G401 (cell line): ENCODE results near the gene INAVA. TPM values are rescaled to one million over a fixed set of nuclear protein-coding genes. Genes with fewer than 3 reads are reported as not detected.
"Not testable (repeated sequence)": the region's sequence is repeated elsewhere in the genome, so short reads cannot be mapped to it uniquely, and the experiment has no call there.

Source experiments
- DNase-seq: peaks from one replicate; pipeline ENCODE4 v3.0.0-alpha.2; 2015; ENCODE audit warnings: low spot score
- in situ Hi-C: cut with HindIII; loops from 2 replicates; pipeline ENCODE4 v1.10.0; 2016; ENCODE audit warnings: low sequenced_read_pairs, mixed read lengths
- total RNA-seq: library from RNA; depleted of rRNA; stranded (reverse); fragments of >200 nt; shearing (Covaris generic); gene quantifications from 2 replicates; pipeline ENCODE4 v1.2.3, GENCODE V29; 2014; rRNA removed

Gene INAVA
- total RNA-seq, 1 experiment from 2014 or later = 54.7 TPM

GRCh38 chr1:200949626-200950025, 54.9 kb downstream of the INAVA start:
- in situ Hi-C loops = no loop called here

DNA sequence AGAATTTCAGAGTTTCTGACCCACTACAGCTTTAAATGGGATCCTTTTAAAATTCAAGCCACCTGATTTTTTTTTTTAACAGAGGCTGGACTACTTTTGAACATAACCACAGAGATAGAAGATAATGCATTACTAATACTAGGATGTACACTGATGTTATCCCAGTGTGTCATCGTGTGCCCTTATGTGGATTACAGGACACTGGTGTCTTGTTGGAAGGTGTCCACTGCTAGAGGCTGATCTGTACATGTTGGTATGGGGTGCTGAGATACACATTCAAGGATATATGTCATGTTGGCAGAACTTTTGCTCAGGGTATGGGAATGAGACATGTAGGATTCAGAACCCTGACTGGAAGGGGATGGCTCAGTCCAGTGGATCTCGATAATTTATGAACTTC, 56.3 kb downstream of the INAVA start:
- DNase-seq = no peak
- in situ Hi-C loops = no loop called here

More at GRCh38 chr1:200949626-200950025, 54.9 kb downstream of the INAVA start:
- no peak for DNase-seq

GRCh38 chr1:200954434-200954833, 59.7 kb downstream of the INAVA start:
- in situ Hi-C loops = no loop called here
- DNase-seq = no peak

- in situ Hi-C loops = no loop called here
- no peak for DNase-seq
Measured at GRCh38 chr1:200958597-200958996, 63.9 kb downstream of the INAVA start.

DNA sequence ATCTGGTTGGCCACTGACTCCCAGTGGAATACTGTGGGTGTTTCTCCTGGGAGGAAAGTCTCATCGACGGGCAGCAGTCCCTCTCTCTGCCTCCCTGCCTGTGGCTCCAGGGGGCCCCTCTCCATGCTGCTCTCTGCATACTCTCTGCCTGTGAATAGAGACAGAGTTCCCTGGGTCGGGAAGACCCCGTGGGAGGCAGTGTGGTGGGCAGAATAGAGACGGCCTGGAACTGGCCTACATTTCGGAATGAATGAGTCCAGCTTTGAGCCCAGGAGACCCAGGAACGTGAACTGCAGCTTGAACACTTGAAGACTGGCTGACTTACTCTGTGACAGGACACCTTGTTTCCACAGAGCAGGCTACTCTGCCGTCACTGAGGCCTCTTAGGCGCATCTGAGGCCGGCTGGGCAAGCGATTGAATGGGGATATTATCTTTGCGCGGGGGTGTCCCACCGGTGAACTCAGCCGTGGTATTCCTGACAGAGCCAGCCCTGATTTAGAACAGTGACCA, 64.8 kb downstream of the INAVA start:
- no peak for DNase-seq
- in situ Hi-C loops = no loop called here

- DNase-seq = no peak
- in situ Hi-C loops = no loop called here
Measured at GRCh38 chr1:200960236-200960947, 65.7 kb downstream of the INAVA start.

- no peak for DNase-seq
- in situ Hi-C loops = no loop called here
Measured at GRCh38 chr1:200960948-200961340, 66.2 kb downstream of the INAVA start.

DNA sequence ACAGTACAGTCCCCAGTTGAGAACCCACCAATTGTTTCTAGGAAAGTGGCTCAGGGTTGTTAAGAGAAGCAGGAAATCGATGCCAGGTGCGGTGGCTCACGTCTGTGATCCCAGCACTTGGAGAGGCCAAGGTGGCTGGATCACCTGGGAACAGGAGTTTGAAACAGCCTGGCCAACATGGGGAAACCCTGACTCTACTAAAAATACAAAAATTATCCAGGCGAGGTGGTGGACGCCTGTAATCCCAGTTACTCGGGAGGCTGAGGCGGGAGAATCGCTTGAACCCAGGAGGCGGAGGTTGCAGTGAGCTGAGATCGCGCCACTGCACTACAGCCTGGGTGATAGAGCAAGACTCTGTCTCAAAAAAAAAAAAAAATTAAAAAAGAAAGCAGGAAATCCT, 67.5 kb downstream of the INAVA start:
- in situ Hi-C loops, DNase-seq: not testable (repeated sequence)

DNA sequence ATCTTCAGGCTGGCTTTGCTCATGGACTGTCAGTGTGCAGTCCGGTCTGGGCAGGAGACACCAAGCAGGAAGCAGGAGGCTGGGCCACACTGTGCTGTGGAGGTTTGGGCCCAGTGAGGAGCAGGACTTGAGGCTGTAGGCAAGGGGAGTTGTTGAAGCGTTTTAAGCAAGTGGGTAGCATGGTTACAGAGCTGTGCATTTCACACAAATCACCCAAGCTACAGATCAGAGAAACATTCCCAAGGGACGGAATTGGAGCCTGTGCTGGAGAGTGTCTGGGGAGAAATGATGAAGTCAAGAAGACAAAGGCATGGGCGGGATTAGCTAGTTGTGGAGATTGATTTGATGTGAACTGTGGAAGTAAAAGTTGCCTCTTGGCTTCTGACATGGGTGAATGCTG, 67.9 kb downstream of the INAVA start:
- in situ Hi-C loops = no loop called here
- DNase-seq = no peak

DNA sequence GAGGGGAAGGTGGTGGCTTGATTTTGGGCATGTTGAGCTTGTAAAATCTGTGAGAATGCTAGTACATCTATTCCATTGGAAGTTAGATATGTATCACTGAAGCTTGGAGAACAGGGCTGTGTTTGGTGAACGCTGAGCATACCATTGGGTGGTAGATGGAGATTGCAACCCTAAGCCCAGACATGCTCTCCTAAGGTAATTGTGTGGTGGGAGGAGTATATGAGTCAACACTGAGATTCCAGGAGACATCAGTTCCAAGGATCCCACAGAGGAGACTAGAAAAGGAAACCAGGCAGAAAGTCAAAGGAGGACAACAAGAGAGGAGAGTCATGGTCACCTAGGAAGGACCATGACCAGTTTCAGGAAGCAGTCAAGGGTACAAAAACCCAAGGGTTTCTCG, 68.4 kb downstream of the INAVA start:
- DNase-seq = no peak

GRCh38 chr1:200963888-200964287, 69.2 kb downstream of the INAVA start:
- in situ Hi-C loops, DNase-seq: not testable (repeated sequence)

More for the DNA sequence above, 68.4 kb downstream of the INAVA start:
- in situ Hi-C loops = no loop called here

Other genes starting within 250 kb of the INAVA start
- gene DDX59, start 225.0 kb upstream of the INAVA start, total RNA-seq = 11.6 and 20.6 TPM in 2 replicates
- gene CAMSAP2, start 156.0 kb upstream of the INAVA start, total RNA-seq = 11.5 and 14.2 TPM in 2 replicates
- not detected in 2 replicates for gene GPR25, start 21.9 kb upstream of the INAVA start, total RNA-seq
- 2.9 and 4.7 TPM in 2 replicates for gene KIF21B, start 128.8 kb downstream of the INAVA start, total RNA-seq
- gene CACNA1S, start 217.5 kb downstream of the INAVA start, total RNA-seq = 0.06 TPM in 1 of 2 replicates, not detected in the other
- gene ASCL5, start 232.3 kb downstream of the INAVA start, total RNA-seq = 0.20 and 0.62 TPM in 2 replicates